Measurements from ENCODE around the gene SRMS. TPM values are rescaled to one million over a fixed set of nuclear protein-coding genes. Genes with fewer than 3 reads are reported as not detected.

SRMS gene
- total RNA-seq, 1 experiment from 2014 or later: 0.13 TPM

- DNase-seq (ENCODE audit: low spot score): no peak
Measured at GRCh38 chr20:63539441-63540370, 7.8 kb downstream of the SRMS start.

GRCh38 chr20:63539092-63539430, 8.5 kb downstream of the SRMS start:
- DNase-seq (ENCODE audit: low spot score): peak; percentile 24

GRCh38 chr20:63538204-63539091, 9.1 kb downstream of the SRMS start:
- DNase-seq (ENCODE audit: low spot score): peak; percentile 100

DNA sequence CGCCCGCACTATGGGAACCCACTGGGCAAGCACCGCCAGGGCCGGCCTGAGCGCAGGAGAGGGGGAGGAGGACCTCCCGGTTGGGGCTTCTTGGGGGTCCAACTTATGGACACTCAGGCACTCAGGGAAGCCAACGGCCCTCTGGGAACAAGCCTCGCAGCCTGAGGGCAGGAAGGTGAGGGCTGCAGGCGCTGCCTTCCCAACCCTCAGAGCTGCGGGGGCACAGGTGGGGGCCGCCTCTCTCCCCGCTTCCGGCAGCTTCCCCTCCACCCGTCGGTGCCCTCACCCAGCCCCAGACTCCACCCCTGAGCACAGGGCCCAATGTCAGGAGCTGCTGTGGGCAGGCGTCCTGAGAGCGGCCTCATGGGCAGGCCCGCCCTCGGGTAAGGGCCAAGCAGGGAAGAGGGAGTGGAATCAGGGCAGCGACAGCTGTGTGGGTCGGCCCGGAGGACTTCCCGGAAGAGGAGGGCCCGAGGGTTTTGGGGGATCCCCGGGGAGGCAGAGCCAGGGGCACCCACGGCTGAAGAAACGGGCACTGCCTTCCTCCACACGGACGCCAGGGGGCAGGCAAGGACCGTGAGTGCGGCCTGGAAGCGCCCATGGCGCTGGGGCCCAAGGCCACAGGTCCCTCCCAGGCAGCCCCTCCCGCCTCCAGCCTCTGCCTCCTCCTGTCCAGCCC, 9.9 kb downstream of the SRMS start:
- DNase-seq (ENCODE audit: low spot score): peak; percentile 100

DNA sequence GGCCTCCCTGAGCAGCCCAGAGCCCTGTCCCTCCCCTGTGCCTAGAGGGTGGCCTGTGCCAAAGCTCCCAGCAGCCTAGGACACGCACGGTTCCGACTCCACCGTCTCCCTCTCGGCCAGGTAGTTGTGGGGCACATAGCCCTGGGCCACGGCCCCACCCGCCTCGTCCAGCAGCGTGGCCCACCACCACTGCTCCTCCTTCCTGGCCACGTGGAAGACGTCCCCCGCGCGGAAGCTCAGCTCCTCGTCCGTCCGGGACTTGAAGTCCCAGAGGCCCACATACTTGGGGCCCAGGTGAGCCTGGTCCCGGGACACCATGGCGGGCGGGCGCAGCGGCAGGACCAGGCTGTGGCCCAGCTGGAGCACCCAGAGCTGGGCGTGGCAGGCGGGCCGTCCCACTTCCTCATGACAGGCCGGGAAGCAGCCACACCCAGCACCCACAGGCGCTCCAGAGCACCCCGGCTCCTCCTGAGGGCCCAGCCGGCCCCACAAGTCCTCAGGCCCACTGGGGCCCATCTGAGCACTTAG, 10.5 kb downstream of the SRMS start, which contains the start of gene PTK6:
Gene PTK6 (minus strand): TSS at position 380 of the 528 bp plus-strand sequence. CDS start 62 bp downstream, at position 318.
- peak; percentile 89 for DNase-seq (ENCODE audit: low spot score)

DNA sequence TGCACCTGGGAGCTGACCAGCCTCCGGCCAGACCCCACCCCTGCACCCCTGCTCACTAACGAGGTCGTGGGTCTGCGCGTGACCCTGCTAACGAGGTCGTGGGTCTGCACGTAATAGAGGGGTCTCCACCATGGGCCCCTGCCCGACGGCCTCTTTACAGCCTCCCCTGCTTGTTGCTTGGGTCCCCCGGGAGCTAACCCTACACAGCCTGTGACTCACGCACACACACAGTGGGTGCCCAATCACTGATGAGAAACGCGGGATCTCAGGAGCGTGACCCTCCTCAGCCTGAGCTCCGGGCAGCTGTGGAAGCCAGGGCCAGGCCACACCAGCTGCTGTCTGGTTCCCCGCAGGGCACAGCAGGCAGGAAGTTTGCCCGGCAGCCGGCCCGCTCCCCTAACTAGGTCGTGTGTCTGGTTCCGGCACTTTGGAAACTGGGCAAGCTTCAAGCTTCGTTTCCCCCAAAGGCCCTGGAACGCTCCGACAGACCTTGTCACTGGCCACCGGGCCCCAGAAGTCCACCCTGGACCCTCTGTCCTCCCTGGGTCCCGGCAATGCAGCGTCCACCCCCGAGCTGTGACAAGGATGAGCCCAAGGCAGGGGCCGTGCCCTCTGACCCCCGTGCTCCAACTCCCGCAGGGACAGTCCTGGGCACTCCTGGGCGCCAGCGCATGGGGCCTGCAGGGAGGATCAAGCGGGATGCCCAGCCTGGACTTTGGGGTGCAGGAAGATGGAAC, 11.1 kb downstream of the SRMS start:
- DNase-seq (ENCODE audit: low spot score): peak; percentile 79

- peak; percentile 89 for DNase-seq (ENCODE audit: low spot score)
Measured at GRCh38 chr20:63534831-63535651, 12.5 kb downstream of the SRMS start.

- DNase-seq (ENCODE audit: low spot score): no peak
Measured at GRCh38 chr20:63534427-63534830, 13.1 kb downstream of the SRMS start.

GRCh38 chr20:63533871-63534393, 13.6 kb downstream of the SRMS start:
- DNase-seq (ENCODE audit: low spot score): peak; percentile 97

DNA sequence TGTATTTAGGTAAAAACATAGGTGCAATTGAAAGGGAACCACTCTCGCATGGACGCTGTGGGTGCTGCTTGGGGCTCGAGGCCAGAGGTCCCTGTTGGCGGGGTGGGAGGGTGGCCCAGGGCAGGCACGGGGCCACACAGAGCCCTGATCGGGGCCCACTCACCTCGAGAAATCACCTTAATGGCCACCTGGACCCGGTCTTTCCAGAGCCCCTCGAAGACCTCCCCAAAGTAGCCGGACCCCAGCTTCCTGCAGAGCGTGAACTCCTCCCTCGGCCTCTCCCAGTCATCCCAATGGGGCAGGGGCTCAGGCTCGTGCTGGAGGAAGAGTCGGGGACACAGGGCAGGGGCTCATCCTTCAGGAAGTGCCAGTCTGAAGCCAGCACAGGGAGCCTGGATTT, 14.2 kb downstream of the SRMS start:
- no peak for DNase-seq (ENCODE audit: low spot score)

DNA sequence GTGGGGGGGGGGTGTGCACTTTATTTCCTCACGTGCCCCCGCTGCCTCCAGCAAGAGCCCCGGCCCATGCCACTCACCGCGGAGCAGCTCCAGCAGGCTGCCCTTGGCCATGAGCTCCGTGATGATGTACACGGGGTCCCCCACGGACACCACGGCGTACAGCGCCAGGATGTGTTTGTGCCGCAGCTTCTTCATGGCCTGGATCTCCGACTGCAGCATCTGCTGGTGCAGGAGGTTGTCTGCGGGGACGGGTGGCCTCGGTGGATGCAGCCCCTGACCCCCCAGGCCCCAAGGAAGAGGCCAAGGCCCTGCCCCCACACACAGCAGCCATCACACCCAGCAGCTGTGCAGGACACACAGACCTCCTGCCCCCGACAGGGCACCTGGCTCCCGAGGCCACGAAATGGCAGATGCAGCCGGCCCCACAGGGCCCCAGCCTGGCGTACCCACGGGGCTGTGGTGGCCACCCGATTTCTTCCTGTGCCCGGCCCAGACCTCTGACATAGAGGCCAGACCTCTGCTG, 15.0 kb downstream of the SRMS start:
- no peak for DNase-seq (ENCODE audit: low spot score)

- DNase-seq (ENCODE audit: low spot score): no peak
Measured at GRCh38 chr20:63531686-63532448, 15.7 kb downstream of the SRMS start.

DNA sequence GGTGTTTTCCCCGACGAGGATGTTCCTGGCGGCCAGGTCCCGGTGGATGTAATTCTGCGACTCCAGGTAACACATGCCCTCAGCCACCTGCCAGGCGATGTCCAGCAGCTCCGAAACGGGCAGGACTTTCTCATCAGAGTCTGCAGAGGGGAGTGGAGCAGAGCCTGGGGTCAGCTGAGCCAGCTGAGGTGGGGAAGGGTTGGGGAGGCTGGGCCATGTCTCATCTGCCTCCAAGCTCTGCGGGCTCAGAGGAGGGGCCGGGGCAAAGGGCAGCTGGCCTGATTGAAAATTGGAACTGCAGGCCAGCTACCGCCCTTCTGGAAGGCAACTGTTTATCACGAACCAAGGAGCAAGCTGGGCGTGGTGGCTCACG, 16.8 kb downstream of the SRMS start:
- DNase-seq (ENCODE audit: low spot score): no peak

- DNase-seq (ENCODE audit: low spot score): no peak
Measured at GRCh38 chr20:63529861-63530787, 17.4 kb downstream of the SRMS start.

GRCh38 chr20:63529180-63529860, 18.2 kb downstream of the SRMS start:
- no peak for DNase-seq (ENCODE audit: low spot score)

DNA sequence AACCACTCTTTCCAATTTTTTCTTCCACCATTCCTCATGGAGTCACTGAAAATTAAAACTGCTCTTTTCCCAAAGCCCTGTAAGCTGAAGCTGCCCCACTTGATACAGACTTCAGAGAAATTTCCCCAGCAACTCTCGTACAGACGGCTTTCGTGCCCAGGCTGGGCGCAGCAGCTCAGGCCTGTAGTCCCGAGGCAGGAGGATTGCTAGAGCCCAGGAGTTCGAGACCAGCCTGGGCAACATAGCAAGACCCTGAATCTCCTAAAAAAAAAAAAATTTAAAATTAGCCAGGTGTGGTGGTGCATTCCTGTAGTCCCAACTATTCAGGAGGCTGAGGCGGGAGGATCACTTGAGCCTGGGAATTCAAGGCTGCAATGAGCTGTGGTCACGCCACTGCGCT, 20.4 kb downstream of the SRMS start:
- no peak for DNase-seq (ENCODE audit: low spot score)

GRCh38 chr20:63525971-63526370, 21.6 kb downstream of the SRMS start:
- peak; percentile 55 for DNase-seq (ENCODE audit: low spot score)

All from HT-29 (cell line).